HTR-8/SVneo (cell line): ENCODE results near the gene PRR7.

Experiments used
- DNase-seq: peaks from one replicate; pipeline ENCODE4 v3.0.0; 2011; ENCODE audit warnings: low spot score, mixed read lengths; ENCODE audit not compliant: insufficient read length
- FAIRE-seq: peaks from 2 replicates; lab custom pipeline; 2011; peaks lifted over from hg19 to GRCh38; lab: Jason Lieb, UNC

Gene PRR7

GRCh38 chr5:177434437-177434836, 12.2 kb upstream of the PRR7 start:
- no peak for FAIRE-seq

GRCh38 chr5:177434942-177435738, 11.5 kb upstream of the PRR7 start:
- DNase-seq (no peak), FAIRE-seq (no peak)

More at GRCh38 chr5:177434437-177434836, 12.2 kb upstream of the PRR7 start:
- no peak for DNase-seq

GRCh38 chr5:177435847-177436536, 10.6 kb upstream of the PRR7 start:
- FAIRE-seq (no peak), DNase-seq (no peak)

- no peak for DNase-seq
- FAIRE-seq, result no peak
Observed at GRCh38 chr5:177437623-177438022, 9.0 kb upstream of the PRR7 start.

GRCh38 chr5:177438468-177438867, 8.1 kb upstream of the PRR7 start:
- FAIRE-seq (no peak), DNase-seq (no peak)

- FAIRE-seq, result no peak
- DNase-seq, result no peak
Observed at GRCh38 chr5:177439518-177440053, 7.0 kb upstream of the PRR7 start.

- FAIRE-seq (no peak), DNase-seq (no peak)
Observed at GRCh38 chr5:177440211-177440989, 6.2 kb upstream of the PRR7 start.

GRCh38 chr5:177440990-177441780, 5.4 kb upstream of the PRR7 start:
- FAIRE-seq (no peak), DNase-seq (no peak)

- DNase-seq (no peak), FAIRE-seq (no peak)
Observed at GRCh38 chr5:177442066-177442826, 4.4 kb upstream of the PRR7 start.

- DNase-seq (no peak), FAIRE-seq (no peak)
Observed at GRCh38 chr5:177443144-177443983, 3.2 kb upstream of the PRR7 start.

GRCh38 chr5:177444106-177445051, 2.2 kb upstream of the PRR7 start:
- FAIRE-seq (peak; percentile 55), DNase-seq (no peak)

GRCh38 chr5:177445052-177445916, 1.3 kb upstream of the PRR7 start:
- DNase-seq (no peak), FAIRE-seq (no peak)

- no peak for DNase-seq
- FAIRE-seq, result no peak
Observed at GRCh38 chr5:177445917-177446199, 756 bp upstream of the PRR7 start.

- FAIRE-seq (peak; percentile 80), DNase-seq (no peak)
Observed at GRCh38 chr5:177447066-177447610, 524 bp downstream of the PRR7 start.

- DNase-seq (peak; percentile 92), FAIRE-seq (peak; percentile 51)
Observed at GRCh38 chr5:177447611-177448243, 1.1 kb downstream of the PRR7 start.
